NT2/D1 (cell line): ENCODE measurements around the gene PHKB.

ENCODE experiments used
- YY1 ChIP-seq: IDR thresholded peaks from 2 replicates; pipeline ENCODE4 v1.6.1; 2011; ENCODE audit not compliant: insufficient read length, insufficient read depth
- ZNF274 ChIP-seq: IDR thresholded peaks from 2 replicates; pipeline ENCODE4 v1.6.1; 2011; ENCODE audit warnings: mild to moderate bottlenecking, low read depth, low read length

GRCh38 chr16:47592232-47592631, 131.1 kb downstream of the PHKB start:
- TF ChIP-seq ZNF274 = no peak
- no peak for TF ChIP-seq YY1
